Ovary (tissue), 9 donors: ENCODE results near the gene IQCK. TPM values are rescaled to one million over a fixed set of nuclear protein-coding genes. Genes with fewer than 3 reads are reported as not detected.
"Not testable (repeated sequence)": the region's sequence is repeated elsewhere in the genome, so short reads cannot be mapped to it uniquely, and the experiment has no call there.

ENCODE experiments used
- DNase-seq, 5 donors: peaks; one replicate each; pipeline ENCODE4 v3.0.0-alpha.2; 2019 to 2020
- H3K27ac ChIP-seq, 2 donors: fragments of 200-600 bp; one replicate each; pipeline versions ENCODE4 v1.5.1 to v1.8.0; 2019 to 2022
- H3K27me3 ChIP-seq: fragments of 200-600 bp; one replicate; pipeline ENCODE4 v1.8.0; 2022
- H3K36me3 ChIP-seq: fragments of 200-600 bp; sonication (generic); one replicate; pipeline ENCODE4 v1.5.1; 2019
- H3K4me1 ChIP-seq: one replicate; pipeline ENCODE4 v1.8.1; 2013; ENCODE audit warnings: mild to moderate bottlenecking, moderate library complexity; ENCODE audit not compliant: insufficient read depth
- H3K4me3 ChIP-seq: fragments of 200-600 bp; sonication (generic); one replicate; pipeline ENCODE4 v1.5.1; 2017
- H3K9me3 ChIP-seq, 2 donors: fragments of 200-600 bp in 1 of 2; sonication (generic) in 1 of 2; one replicate each; pipeline versions ENCODE4 v1.5.1 to v1.8.1; 2013 to 2019; ENCODE audit warnings: mild to moderate bottlenecking in 1 of 2, moderate library complexity in 1 of 2
- EP300 ChIP-seq: sonication (generic); formaldehyde crosslinking; IDR thresholded peaks from one replicate; pipeline ENCODE4 v1.6.1; 2017; ENCODE audit warnings: antibody characterized with exemption
- POLR2A ChIP-seq: fragments of 450-650 bp; IDR thresholded peaks from one replicate; pipeline ENCODE4 v1.6.1; 2017; ENCODE audit warnings: antibody characterized with exemption, mild to moderate bottlenecking, moderate library complexity
- WGBS, 3 donors: extraction: QIAGEN DNeasy Blood & Tissue Kit in 1 of 3; methylation state at CpG; one replicate each; pipeline versions ENCODE4 v1.1.5 to v1.1.7; 2013 to 2017; 5-methylcytosine and 5-hydroxymethylcytosine counted together
- intact Hi-C, 4 donors: fragments of 100-400 bp; cut with DNase I; formaldehyde crosslinking; loops; one replicate each; pipeline versions ENCODE4 v1.11.0 to v1.15.1; 2022 to 2023
- polyA plus RNA-seq, 2 donors: library from polyadenylated mRNA; stranded (reverse); fragments of 200-250 nt in 1 of 2; fragments of 350-450 nt in 1 of 2; fragmentation: Illumina TruSeq in 1 of 2; extraction: RNeasy Lipid Tissue Mini Kit (QIAGEN cat#74804) in 1 of 2; gene quantifications; one replicate each; pipeline ENCODE4 v1.2.3, GENCODE V29; 2013 to 2014
- total RNA-seq, 7 donors: library from RNA; depleted of rRNA in 2 of 7; stranded (reverse); fragments of >200 nt in 2 of 7; fragmentation: NEBNext Ultra II Directional in 3 of 7; extraction: Animal tissue kit (Norgen Biotek cat#: 25700) in 3 of 7; gene quantifications; one replicate each; pipeline versions ENCODE4 v1.1.0 to v1.2.4, GENCODE V29; 2016 to 2023
- TF ChIP-seq, protein P1 (sequence below), 3 donors: fragments of 450-650 bp in 2 of 3; fragments of 200-600 bp in 1 of 3; IDR thresholded peaks; one replicate each; pipeline versions ENCODE4 v1.5.1 to v1.8.0; 2016 to 2022; ENCODE audit warnings: antibody characterized with exemption in 3 of 3, mild to moderate bottlenecking in 1 of 3
- donor health status: DM: no; HTN: no; CAD: no; lungs with moderate emphysema.
- donor health status: DM: no; HTN: no; CAD: no.
- donor health status: Bipolar disorder and iron deficiency.
- donor health status: DM: yes; HTN: yes; CAD: no.
- donor health status: DM: no; HTN: no; CAD: no.
- donor health status: DM: yes; HTN: yes; CAD: no.

Gene IQCK
- total and polyA plus RNA-seq, 9 donors, result 14.3 to 52.8 (median 18.0) TPM

DNA sequence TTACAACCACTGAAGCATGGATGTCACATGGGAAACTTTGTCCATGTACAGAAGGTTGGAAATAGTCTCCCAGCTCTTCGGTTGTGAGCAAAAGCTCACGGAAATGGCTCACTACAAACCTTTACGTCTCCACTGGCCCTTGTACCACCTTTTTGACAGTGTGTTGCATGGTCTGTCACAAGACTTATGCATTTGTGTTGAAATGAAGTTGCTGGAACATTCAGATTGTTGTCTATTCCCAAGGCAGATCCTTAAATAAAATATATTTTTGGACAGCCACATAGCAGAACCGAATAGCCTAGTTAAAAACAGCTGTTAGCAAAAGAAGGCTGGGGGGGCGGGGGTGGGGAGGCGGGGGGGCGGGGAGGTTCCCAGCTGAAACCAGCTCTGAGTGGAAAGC, 39.3 kb upstream of the IQCK start:
- intact Hi-C loops, result no loop called here
- no peak for TF ChIP-seq EP300
- TF ChIP-seq, protein P1, sequence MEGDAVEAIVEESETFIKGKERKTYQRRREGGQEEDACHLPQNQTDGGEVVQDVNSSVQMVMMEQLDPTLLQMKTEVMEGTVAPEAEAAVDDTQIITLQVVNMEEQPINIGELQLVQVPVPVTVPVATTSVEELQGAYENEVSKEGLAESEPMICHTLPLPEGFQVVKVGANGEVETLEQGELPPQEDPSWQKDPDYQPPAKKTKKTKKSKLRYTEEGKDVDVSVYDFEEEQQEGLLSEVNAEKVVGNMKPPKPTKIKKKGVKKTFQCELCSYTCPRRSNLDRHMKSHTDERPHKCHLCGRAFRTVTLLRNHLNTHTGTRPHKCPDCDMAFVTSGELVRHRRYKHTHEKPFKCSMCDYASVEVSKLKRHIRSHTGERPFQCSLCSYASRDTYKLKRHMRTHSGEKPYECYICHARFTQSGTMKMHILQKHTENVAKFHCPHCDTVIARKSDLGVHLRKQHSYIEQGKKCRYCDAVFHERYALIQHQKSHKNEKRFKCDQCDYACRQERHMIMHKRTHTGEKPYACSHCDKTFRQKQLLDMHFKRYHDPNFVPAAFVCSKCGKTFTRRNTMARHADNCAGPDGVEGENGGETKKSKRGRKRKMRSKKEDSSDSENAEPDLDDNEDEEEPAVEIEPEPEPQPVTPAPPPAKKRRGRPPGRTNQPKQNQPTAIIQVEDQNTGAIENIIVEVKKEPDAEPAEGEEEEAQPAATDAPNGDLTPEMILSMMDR (IDR thresholded peaks at IDR 0.05), result no peak
- no peak for TF ChIP-seq POLR2A
- Histone ChIP-seq H3K9me3 (no peaks in the 10 kb centered on the region), H3K36me3 (no peaks in the 10 kb centered on the region), H3K27me3 (no peaks in the 10 kb centered on the region), H3K4me1 (no peaks in the 10 kb centered on the region), H3K4me3 (no peak overlapping the region), H3K27ac (no peak overlapping the region)
- DNase-seq, result no peak
- WGBS, 3 donors, result 68 to 77% (median 74%) methylated on average over 7 of the region's 7 CpGs

DNA sequence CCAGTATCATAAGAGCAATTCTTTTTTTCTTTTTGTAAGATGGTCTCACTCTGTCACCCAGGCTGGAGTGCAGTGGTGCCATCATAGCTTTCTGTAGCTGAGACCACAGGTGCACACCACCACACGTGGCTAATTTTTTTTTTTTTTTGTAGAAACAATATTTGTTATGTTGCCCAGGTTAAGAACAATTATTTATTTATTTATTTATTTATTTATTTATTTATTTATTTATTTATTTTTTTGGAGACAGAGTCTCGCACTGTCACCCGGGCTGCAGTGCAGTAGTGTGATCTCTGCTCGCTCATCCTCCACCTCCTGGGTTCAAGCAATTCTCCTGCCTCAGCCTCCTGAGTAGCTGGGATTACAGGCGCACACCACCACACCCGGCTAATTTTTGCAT, 38.8 kb upstream of the IQCK start:
- H3K27me3 ChIP-seq, H3K9me3 ChIP-seq, DNase-seq, intact Hi-C loops, H3K4me1 ChIP-seq, H3K36me3 ChIP-seq, H3K27ac ChIP-seq, H3K4me3 ChIP-seq: not testable (repeated sequence)
- WGBS, 3 donors, result 91 to 94% (median 92%) methylated on average over 6 of the region's 6 CpGs

DNA sequence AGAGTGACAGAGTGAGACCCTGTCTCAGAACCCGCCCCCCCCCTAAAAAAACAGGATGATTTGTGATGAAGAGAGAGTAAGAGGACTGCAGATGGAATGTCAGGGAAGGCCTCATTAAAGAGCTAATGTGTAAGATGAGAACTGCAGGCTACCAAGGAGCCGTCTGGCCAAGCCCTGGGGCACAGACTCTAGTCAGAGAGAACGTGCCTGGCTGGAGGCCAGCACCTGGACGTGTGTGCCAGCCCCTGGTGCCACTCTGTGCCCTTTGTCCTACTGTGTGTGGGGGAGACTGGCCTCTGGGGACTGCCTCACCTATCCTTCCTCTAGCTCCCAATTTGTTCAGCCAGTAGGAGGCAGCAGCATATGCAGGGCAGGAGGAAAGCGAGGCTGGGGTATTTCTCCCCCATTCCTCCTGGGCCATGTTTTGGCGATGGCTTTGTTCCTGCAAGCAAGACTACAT, 37.2 kb upstream of the IQCK start:
- Histone ChIP-seq H3K9me3 (no peaks in the 10 kb centered on the region), H3K4me3 (no peak overlapping the region), H3K27me3 (no peaks in the 10 kb centered on the region), H3K27ac (no peak overlapping the region), H3K4me1 (no peaks in the 10 kb centered on the region), H3K36me3 (no peaks in the 10 kb centered on the region)
- no peak for DNase-seq
- 73 to 80% (median 78%) methylated on average over 6 of the region's 6 CpGs for WGBS, 3 donors
- TF ChIP-seq, protein P1 (IDR thresholded peaks at IDR 0.05), result no peak
- TF ChIP-seq EP300, result no peak
- intact Hi-C loops, result no loop called here

DNA sequence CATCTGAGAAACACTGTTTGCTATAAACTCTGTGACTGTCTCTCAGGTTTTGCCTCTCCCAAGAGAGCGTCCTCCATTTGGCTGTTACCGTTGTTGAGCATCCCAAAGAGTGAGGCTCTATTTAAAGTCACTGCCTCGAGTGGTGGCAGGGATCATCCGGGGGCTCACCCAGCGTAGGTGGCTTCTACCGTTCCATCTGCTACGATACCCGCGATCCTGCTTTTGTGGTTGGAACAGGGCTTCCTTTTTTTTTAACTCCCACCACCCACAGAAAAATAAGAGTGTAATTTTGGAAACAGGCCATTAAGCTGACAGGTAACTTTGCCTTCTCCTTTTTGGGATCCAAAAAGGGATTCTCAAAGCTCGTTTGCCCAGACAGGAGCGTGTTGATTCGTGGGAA, 36.4 kb upstream of the IQCK start:
- no peaks in the 10 kb centered on the region for H3K36me3 ChIP-seq

DNA sequence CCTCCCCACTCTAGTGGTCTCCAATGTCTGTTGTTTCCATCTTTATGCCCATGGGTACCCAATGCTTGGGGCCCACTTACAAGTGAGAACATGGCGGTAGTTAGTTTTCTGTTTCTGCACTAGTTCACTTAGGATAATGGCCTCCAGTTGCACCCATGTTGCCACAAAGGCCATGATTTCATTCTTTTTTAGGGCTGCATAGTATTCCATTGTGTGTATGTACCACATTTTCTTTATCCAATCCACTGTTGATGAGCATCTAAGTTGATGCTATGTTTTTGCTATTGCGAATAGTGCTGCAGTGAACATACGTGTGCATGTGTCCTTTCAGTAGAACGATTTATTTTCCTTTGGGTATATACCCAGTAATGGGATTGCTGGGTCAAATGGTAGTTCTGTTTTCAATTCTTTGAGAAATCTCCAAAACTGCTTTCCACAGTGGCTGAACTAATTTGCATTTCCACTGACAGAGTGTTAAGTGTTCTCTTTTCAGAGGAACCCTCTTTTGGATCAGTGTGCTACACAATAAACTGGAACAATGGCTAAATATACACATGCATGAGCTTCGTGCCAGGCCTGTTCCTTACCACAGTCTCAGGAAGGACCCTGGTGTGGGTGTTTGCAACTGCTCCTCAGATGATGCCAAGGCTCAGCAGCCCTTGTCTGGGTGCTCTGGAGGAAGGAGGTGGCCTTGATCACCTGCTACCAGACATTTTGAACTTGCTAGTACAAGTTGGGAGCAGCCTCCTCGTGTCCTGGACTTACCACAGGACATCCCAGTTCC, 34.4 kb upstream of the IQCK start:
- Histone ChIP-seq H3K27ac (no peak overlapping the region), H3K9me3 (no peaks in the 10 kb centered on the region), H3K36me3 (no peaks in the 10 kb centered on the region), H3K4me3 (no peak overlapping the region), H3K27me3 (no peaks in the 10 kb centered on the region), H3K4me1 (no peaks in the 10 kb centered on the region)
- WGBS, 3 donors, result 96 to 97% (median 97%) methylated on average over 6 of the region's 6 CpGs
- intact Hi-C loops, result no loop called here
- TF ChIP-seq EP300 (no peak), POLR2A (no peak)
- TF ChIP-seq, protein P1 (IDR thresholded peaks at IDR 0.05), result no peak
- DNase-seq, result no peak

More for the DNA sequence above, 36.4 kb upstream of the IQCK start:
- H3K27ac ChIP-seq, result no peak overlapping the region
- no peak for DNase-seq
- H3K4me1 ChIP-seq, result no peaks in the 10 kb centered on the region
- WGBS, 3 donors, result 89 to 91% (median 89%) methylated on average over 12 of the region's 12 CpGs
- no peaks in the 10 kb centered on the region for H3K27me3 ChIP-seq
- intact Hi-C loops, result no loop called here
- no peak for TF ChIP-seq POLR2A
- TF ChIP-seq, protein P1 (IDR thresholded peaks at IDR 0.05), result no peak
- no peak for TF ChIP-seq EP300
- no peaks in the 10 kb centered on the region for H3K9me3 ChIP-seq
- H3K4me3 ChIP-seq, result no peak overlapping the region
